Caco-2 (cell line): ENCODE data around the gene CTDSP2. TPM values are rescaled to one million over a fixed set of nuclear protein-coding genes. Genes with fewer than 3 reads are reported as not detected.

Experiments used
- BruUV-seq: library from RNA; stranded (reverse); fragments of 400-500 nt; replicated peaks from 2 replicates; lab custom pipeline; 2021; lab: Mats Ljungman, UMichigan
- CTCF ChIA-PET: fragments of 300-600 bp; sonication (Branson Sonifier 250); formaldehyde crosslinking; loops from one replicate; lab custom pipeline; 2022; ENCODE audit warnings: antibody characterized with exemption; lab: Charles Lee
- POLR2A ChIA-PET: fragments of 300-600 bp; sonication (Branson Sonifier 250); formaldehyde crosslinking; loops from one replicate; lab custom pipeline; 2022; ENCODE audit warnings: antibody characterized with exemption; lab: Charles Lee
- DNase-seq, 2 experiments: peaks; one replicate each; pipeline versions ENCODE4 v3.0.0 to v3.0.0-alpha.2; 2020 to 2022
- H3K27me3 ChIP-seq: replicated peaks from 2 replicates; pipeline ENCODE4 v1.6.0; 2011; ENCODE audit warnings: low read length; ENCODE audit not compliant: control insufficient read depth, insufficient read depth
- H3K36me3 ChIP-seq: 2 replicates; pipeline ENCODE4 v1.5.1; 2011; ENCODE audit warnings: low read length; ENCODE audit not compliant: control insufficient read depth, insufficient read depth
- H3K4me1 ChIP-seq: fragments of 250-450 bp; sonication (Bioruptor Pico); 2 replicates; pipeline ENCODE4 v1.5.1; 2020; ENCODE audit warnings: mild to moderate bottlenecking
- H3K4me3 ChIP-seq: 2 replicates; pipeline ENCODE4 v1.5.1; 2011; ENCODE audit warnings: low read depth, mild to moderate bottlenecking, control low read depth, low read length
- H3K9me3 ChIP-seq: fragments of 250-450 bp; sonication (Bioruptor Pico); 2 replicates; pipeline ENCODE4 v1.5.1; 2020; ENCODE audit warnings: mild to moderate bottlenecking, moderate library complexity
- H3K27ac Mint-ChIP-seq: one replicate; pipeline ENCODE4 v1.8.0; 2022; ENCODE audit warnings: mixed read lengths; ENCODE audit not compliant: unreplicated experiment
- H3K27me3 Mint-ChIP-seq: one replicate; pipeline ENCODE4 v1.8.0; 2022; ENCODE audit warnings: mixed read lengths; ENCODE audit not compliant: insufficient read depth, unreplicated experiment
- H3K36me3 Mint-ChIP-seq: one replicate; pipeline ENCODE4 v1.8.0; 2022; ENCODE audit warnings: mild to moderate bottlenecking, mixed read lengths; ENCODE audit not compliant: insufficient read depth, unreplicated experiment
- H3K4me1 Mint-ChIP-seq: one replicate; pipeline ENCODE4 v1.8.0; 2022; ENCODE audit warnings: low read depth, mixed read lengths; ENCODE audit not compliant: unreplicated experiment
- H3K4me3 Mint-ChIP-seq: one replicate; pipeline ENCODE4 v1.8.0; 2022; ENCODE audit warnings: mild to moderate bottlenecking, moderate library complexity, mixed read lengths; ENCODE audit not compliant: unreplicated experiment
- H3K9me3 Mint-ChIP-seq: one replicate; pipeline ENCODE4 v1.8.0; 2022; ENCODE audit warnings: mixed read lengths; ENCODE audit not compliant: unreplicated experiment
- CTCF ChIP-seq, 2 experiments: fragments of 200-600 bp in 1 of 2; IDR thresholded peaks; 1 replicate in 1 of 2; 2 replicates in 1 of 2; pipeline versions ENCODE4 v1.5.1 to v1.8.0; 2011 to 2022; ENCODE audit warnings: antibody characterized with exemption in 1 of 2, control low read depth in 1 of 2, inconsistent platforms in 1 of 2, low read depth in 1 of 2, low read length in 1 of 2, mild to moderate bottlenecking in 1 of 2, moderate library complexity in 1 of 2; ENCODE audit not compliant: insufficient read depth in 1 of 2, severe bottlenecking in 1 of 2, unreplicated experiment in 1 of 2
- intact Hi-C: fragments of 100-400 bp; cut with micrococcal nuclease; formaldehyde crosslinking; loops from one replicate; pipeline ENCODE4 v1.10.0; 2022; ENCODE audit not compliant: unreplicated experiment
- total RNA-seq: library from RNA; stranded (reverse); gene quantifications from 2 replicates; pipeline ENCODE4 v1.2.3, GENCODE V29; 2022

Gene CTDSP2
- total RNA-seq, 1 experiment from 2014 or later, result 117 TPM

DNA sequence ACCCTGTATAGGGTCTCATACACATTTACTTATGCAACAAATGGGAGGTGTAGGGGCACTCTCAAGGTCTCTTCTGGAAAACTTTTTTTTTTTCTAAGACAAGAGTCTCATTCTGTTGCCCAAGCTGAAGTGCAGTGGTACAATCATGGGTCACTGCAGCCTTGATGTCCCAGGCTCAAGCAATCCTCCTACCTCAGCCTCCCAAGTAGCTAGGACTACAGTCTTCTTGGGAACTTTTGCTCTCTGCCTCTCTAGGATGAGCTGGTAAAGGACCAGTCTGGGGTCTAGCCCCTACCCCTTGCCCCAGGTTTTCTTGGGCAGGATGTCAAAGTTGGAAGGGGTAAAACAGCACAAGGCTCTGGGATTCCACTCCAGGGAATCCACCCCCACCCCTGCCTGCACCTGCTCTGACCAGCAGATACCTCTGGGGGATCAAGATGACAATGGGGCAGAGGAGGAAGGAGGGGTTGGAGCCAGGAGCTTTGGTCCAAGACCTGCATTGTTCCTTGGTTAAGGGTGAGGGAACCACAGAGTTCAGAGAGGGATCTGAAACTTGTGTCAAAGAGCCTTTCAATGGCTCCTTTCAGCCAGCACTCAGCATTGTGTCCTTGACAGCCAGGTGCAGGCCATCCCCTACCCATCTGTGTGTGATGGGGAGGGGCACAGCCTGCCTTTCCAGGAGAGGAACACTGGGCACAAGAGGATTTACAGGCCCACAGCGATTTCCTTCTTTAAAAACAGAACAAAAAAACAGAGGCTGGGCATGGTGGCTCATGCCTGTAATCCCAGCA is 12.2 kb downstream of the CTDSP2 start:
- TF ChIP-seq CTCF (IDR thresholded peaks at IDR 0.05; ENCODE audit: insufficient read depth in 1 of 2, low read depth in 1 of 2, low read length in 1 of 2, severe bottlenecking in 1 of 2, unreplicated experiment in 1 of 2), result no peak
- ChIA-PET POLR2A (no interaction called here), CTCF (no interaction called here)
- DNase-seq, result no peak
- Histone ChIP-seq H3K36me3 (no peaks in the 10 kb centered on the region; the same call in none of the 2 replicates), H3K4me3 (no peak overlapping the region), H3K4me1 (peaks cover 7% of the 10 kb centered on the region; the same call in 1 of the 2 replicates), H3K27me3 (no peaks in the 10 kb centered on the region), H3K9me3 (no peaks in the 10 kb centered on the region)
- no TSS peak for BruUV-seq
- peaks cover 17% of the 10 kb centered on the region for H3K4me1 Mint-ChIP-seq
- intact Hi-C loops, result no loop called here
- peaks cover 22% of the 10 kb centered on the region for H3K36me3 Mint-ChIP-seq
- no peaks in the 10 kb centered on the region for H3K9me3 Mint-ChIP-seq
- no peak overlapping the region for H3K27ac Mint-ChIP-seq
- H3K27me3 Mint-ChIP-seq, result no peaks in the 10 kb centered on the region
- no peak overlapping the region for H3K4me3 Mint-ChIP-seq

- peaks cover 17% of the 10 kb centered on the region for H3K4me1 Mint-ChIP-seq
- no peak overlapping the region for H3K27ac Mint-ChIP-seq
- H3K36me3 Mint-ChIP-seq, result peaks cover 26% of the 10 kb centered on the region
- no peaks in the 10 kb centered on the region for H3K9me3 Mint-ChIP-seq
- ChIA-PET CTCF (no interaction called here), POLR2A (no interaction called here)
- Histone ChIP-seq H3K4me1 (peaks cover under 1% of the 10 kb centered on the region; the same call in 1 of the 2 replicates), H3K27me3 (no peaks in the 10 kb centered on the region), H3K4me3 (no peak overlapping the region), H3K36me3 (peaks cover 1% of the 10 kb centered on the region; the same call in 1 of the 2 replicates), H3K9me3 (no peaks in the 10 kb centered on the region)
- BruUV-seq, result no TSS peak
- H3K27me3 Mint-ChIP-seq, result no peaks in the 10 kb centered on the region
- no peak for DNase-seq
- intact Hi-C loops, result no loop called here
- H3K4me3 Mint-ChIP-seq, result no peak overlapping the region
- no peak for TF ChIP-seq CTCF (IDR thresholded peaks at IDR 0.05; ENCODE audit: insufficient read depth in 1 of 2, low read depth in 1 of 2, low read length in 1 of 2, severe bottlenecking in 1 of 2, unreplicated experiment in 1 of 2)
Observed at GRCh38 chr12:57833672-57834071, 12.9 kb downstream of the CTDSP2 start.

GRCh38 chr12:57832966-57833365 is 13.6 kb downstream of the CTDSP2 start:
- Mint-ChIP-seq H3K36me3 (peaks cover 32% of the 10 kb centered on the region), H3K9me3 (no peaks in the 10 kb centered on the region), H3K27ac (no peak overlapping the region), H3K27me3 (no peaks in the 10 kb centered on the region), H3K4me1 (peaks cover 15% of the 10 kb centered on the region), H3K4me3 (no peak overlapping the region)
- BruUV-seq, result no TSS peak
- intact Hi-C loops, result no loop called here
- no peak for DNase-seq
- Histone ChIP-seq H3K36me3 (peaks cover 1% of the 10 kb centered on the region; the same call in 1 of the 2 replicates), H3K4me1 (no peaks in the 10 kb centered on the region), H3K27me3 (no peaks in the 10 kb centered on the region), H3K9me3 (no peaks in the 10 kb centered on the region), H3K4me3 (no peak overlapping the region)
- ChIA-PET CTCF (interaction anchor here (0.7 to 1.1 kb wide), 2 partner anchors 72 to 581 kb away, joined by 4 read pairs; no protein-coding TSS in a partner anchor), POLR2A (no interaction called here)
- no peak for TF ChIP-seq CTCF (IDR thresholded peaks at IDR 0.05; ENCODE audit: insufficient read depth in 1 of 2, low read depth in 1 of 2, low read length in 1 of 2, severe bottlenecking in 1 of 2, unreplicated experiment in 1 of 2)
